HepG2 (cell line): ENCODE results near the gene DENND2A. TPM values are rescaled to one million over a fixed set of nuclear protein-coding genes. Genes with fewer than 3 reads are reported as not detected.
A peak's percentile ranks its signal among the peaks of the same experiment; 100 is the strongest.

Experiments used
- ARNTL ChIP-seq: sonication (generic); formaldehyde crosslinking; IDR thresholded peaks from 2 replicates; pipeline ENCODE4 v1.4.0; 2020; ENCODE audit warnings: mild to moderate bottlenecking, missing genetic modification reagents
- BHLHE40 ChIP-seq: IDR thresholded peaks from 2 replicates; pipeline ENCODE4 v1.6.1; 2011; ENCODE audit warnings: low read length, improper control_type of control experiment
- CTCF ChIP-seq: sonication (generic); formaldehyde crosslinking; IDR thresholded peaks from 2 replicates; pipeline ENCODE4 v1.5.0; 2020; ENCODE audit warnings: mild to moderate bottlenecking, missing genetic modification reagents, moderate library complexity
- HNF4G ChIP-seq, 2 experiments: sonication (generic) in 1 of 2; formaldehyde crosslinking in 1 of 2; IDR thresholded peaks; 2 replicates each; pipeline versions ENCODE4 v1.4.0 to v1.6.1; 2011 to 2020; ENCODE audit warnings: borderline replicate concordance in 2 of 2, low read depth in 2 of 2, mild to moderate bottlenecking in 2 of 2, low read length in 1 of 2, missing genetic modification reagents in 1 of 2, moderate library complexity in 1 of 2
- HOXA5 ChIP-seq: sonication (generic); formaldehyde crosslinking; IDR thresholded peaks from 2 replicates; pipeline ENCODE4 v1.4.0; 2020; ENCODE audit warnings: missing genetic modification reagents
- IKZF4 ChIP-seq: sonication (generic); formaldehyde crosslinking; IDR thresholded peaks from 2 replicates; pipeline ENCODE4 v1.5.1; 2020; ENCODE audit warnings: borderline replicate concordance, mild to moderate bottlenecking, low read depth, missing genetic modification reagents; ENCODE audit errors: not compliant biosample characterization
- MATR3 ChIP-seq: sonication (generic); formaldehyde crosslinking; IDR thresholded peaks from 2 replicates; pipeline ENCODE4 v1.4.0; 2020; ENCODE audit warnings: missing genetic modification reagents
- MEIS1 ChIP-seq: sonication (generic); formaldehyde crosslinking; IDR thresholded peaks from 2 replicates; pipeline ENCODE4 v1.9.0; 2021; ENCODE audit warnings: mild to moderate bottlenecking, missing genetic modification reagents, moderate library complexity, borderline replicate concordance
- NBN ChIP-seq: fragments of 450-650 bp; conservative IDR thresholded peaks from 2 replicates; pipeline ENCODE4 v1.6.1; 2017
- NCOA2 ChIP-seq: sonication (generic); formaldehyde crosslinking; IDR thresholded peaks from 2 replicates; pipeline ENCODE4 v1.8.0; 2022; ENCODE audit warnings: inconsistent platforms
- NCOA5 ChIP-seq: sonication (generic); formaldehyde crosslinking; IDR thresholded peaks from 2 replicates; pipeline ENCODE4 v1.4.0; 2020; ENCODE audit warnings: missing genetic modification reagents
- PHF21A ChIP-seq: sonication (generic); formaldehyde crosslinking; IDR thresholded peaks from 2 replicates; pipeline ENCODE4 v1.5.0; 2020; ENCODE audit warnings: mild to moderate bottlenecking, missing genetic modification reagents
- RELA ChIP-seq: sonication (generic); formaldehyde crosslinking; IDR thresholded peaks from 2 replicates; pipeline ENCODE4 v1.4.0; 2020; ENCODE audit warnings: missing genetic modification reagents
- RFXANK ChIP-seq: IDR thresholded peaks from 2 replicates; pipeline ENCODE4 v1.6.1; 2016
- RNF2 ChIP-seq: fragments of 450-650 bp; conservative IDR thresholded peaks from 2 replicates; pipeline ENCODE4 v1.6.1; 2016; ENCODE audit warnings: low read depth
- ZBTB14 ChIP-seq: sonication (generic); formaldehyde crosslinking; IDR thresholded peaks from 2 replicates; pipeline ENCODE4 v1.4.0; 2020; ENCODE audit warnings: missing genetic modification reagents
- ZBTB3 ChIP-seq: sonication (generic); formaldehyde crosslinking; IDR thresholded peaks from 2 replicates; pipeline ENCODE4 v1.4.0; 2020; ENCODE audit warnings: low read depth, mild to moderate bottlenecking, moderate library complexity, missing genetic modification reagents, borderline replicate concordance
- ZNF101 ChIP-seq: sonication (generic); formaldehyde crosslinking; IDR thresholded peaks from 2 replicates; pipeline ENCODE4 v1.4.0; 2020; ENCODE audit warnings: mild to moderate bottlenecking, low read depth, missing genetic modification reagents, borderline replicate concordance
- ZNF383 ChIP-seq: sonication (generic); formaldehyde crosslinking; IDR thresholded peaks from 2 replicates; pipeline ENCODE4 v1.4.0; 2020; ENCODE audit warnings: missing genetic modification reagents, mild to moderate bottlenecking, borderline replicate concordance
- ZNF543 ChIP-seq: sonication (generic); formaldehyde crosslinking; IDR thresholded peaks from 2 replicates; pipeline ENCODE4 v1.4.0; 2020; ENCODE audit warnings: mild to moderate bottlenecking, missing genetic modification reagents
- ZNF556 ChIP-seq: sonication (generic); formaldehyde crosslinking; IDR thresholded peaks from 2 replicates; pipeline ENCODE4 v1.4.0; 2020; ENCODE audit warnings: mild to moderate bottlenecking, missing genetic modification reagents, borderline replicate concordance
- ZNF607 ChIP-seq: sonication (generic); formaldehyde crosslinking; IDR thresholded peaks from 2 replicates; pipeline ENCODE4 v1.5.1; 2020; ENCODE audit warnings: missing genetic modification reagents, mild to moderate bottlenecking, borderline replicate concordance
- ZNF691 ChIP-seq: sonication (generic); formaldehyde crosslinking; IDR thresholded peaks from 2 replicates; pipeline ENCODE4 v1.4.0; 2020; ENCODE audit warnings: missing genetic modification reagents, low read depth, mild to moderate bottlenecking, borderline replicate concordance
- polyA plus RNA-seq, 8 experiments: library from polyadenylated mRNA; depleted of rRNA in 3 of 8; stranded (reverse) in 7 of 8; unstranded in 1 of 8; fragments of >200 nt; fragmentation: Illumina TruSeq in 4 of 8; extraction: Trizol in 4 of 8; gene quantifications; 2 replicates each; pipeline versions ENCODE4 v1.2.1 to v1.2.3, GENCODE V29; 2011 to 2016; ENCODE audit warnings: low read depth in 4 of 8, missing spikeins in 1 of 8, mixed read lengths in 1 of 8; ENCODE audit not compliant: insufficient read depth in 1 of 8
- total RNA-seq, 5 experiments: library from RNA; depleted of rRNA; stranded (reverse); fragments of >200 nt; fragmentation: Illumina TruSeq; extraction: Trizol; gene quantifications; 2 replicates each; pipeline ENCODE4 v1.2.3, GENCODE V29; 2016; ENCODE audit warnings: low read depth in 1 of 5
- TF ChIP-seq, protein P1 (sequence below): sonication (generic); formaldehyde crosslinking; IDR thresholded peaks from 2 replicates; pipeline ENCODE4 v1.4.0; 2020; ENCODE audit warnings: low read depth, mild to moderate bottlenecking, missing genetic modification reagents
- TF ChIP-seq, protein P2 (sequence below): sonication (generic); formaldehyde crosslinking; IDR thresholded peaks from 2 replicates; pipeline ENCODE4 v1.5.1; 2020; ENCODE audit warnings: mild to moderate bottlenecking, moderate library complexity, missing genetic modification reagents

Gene DENND2A
- total and polyA plus RNA-seq, 2 of the 13 experiments (the other 11 are each of a cell fraction or from before 2014, with no cell fraction given), result not detected

GRCh38 chr7:140544388-140544826, 96.2 kb downstream of the DENND2A start (continued):
- TF ChIP-seq ZNF101 (CRISPR knock-in tag) (no peak), RFXANK (CRISPR knock-in tag) (no peak), ZNF556 (CRISPR knock-in tag) (peak; percentile 58; the same call in 1 of the 2 replicates), ZNF607 (CRISPR knock-in tag) (no peak), NBN (no peak), NCOA2 (peak; percentile 19; the same call in 1 of the 2 replicates), MATR3 (CRISPR knock-in tag) (no peak), HOXA5 (CRISPR knock-in tag) (no peak), HNF4G (IDR thresholded peaks at IDR 0.05; ENCODE audit: borderline replicate concordance, low read depth, low read length) (peak; percentile 83), HNF4G (CRISPR knock-in tag; IDR thresholded peaks at IDR 0.05; ENCODE audit: borderline replicate concordance, low read depth) (peak; percentile 71; the same call in 1 of the 2 replicates), ZNF691 (0 out of 2 replicates have a peak, but pooled peaks have one; percentile 16), CTCF (CRISPR knock-in tag) (peak; percentile 39), PHF21A (CRISPR knock-in tag) (peak; percentile 68), ZNF383 (CRISPR knock-in tag) (no peak), NCOA5 (no peak), ZBTB3 (CRISPR knock-in tag) (no peak), ZBTB14 (CRISPR knock-in tag) (no peak), RNF2 (0 out of 2 replicates have a peak, but pooled peaks have one; percentile 48), RELA (CRISPR knock-in tag) (no peak), BHLHE40 (peak; percentile 84), IKZF4 (CRISPR knock-in tag) (no peak), ZNF543 (peak; percentile 57; the same call in 1 of the 2 replicates), ARNTL (CRISPR knock-in tag) (peak; percentile 89; the same call in 1 of the 2 replicates), MEIS1 (0 out of 2 replicates have a peak, but pooled peaks have one; percentile 67)
- TF ChIP-seq, protein P1, sequence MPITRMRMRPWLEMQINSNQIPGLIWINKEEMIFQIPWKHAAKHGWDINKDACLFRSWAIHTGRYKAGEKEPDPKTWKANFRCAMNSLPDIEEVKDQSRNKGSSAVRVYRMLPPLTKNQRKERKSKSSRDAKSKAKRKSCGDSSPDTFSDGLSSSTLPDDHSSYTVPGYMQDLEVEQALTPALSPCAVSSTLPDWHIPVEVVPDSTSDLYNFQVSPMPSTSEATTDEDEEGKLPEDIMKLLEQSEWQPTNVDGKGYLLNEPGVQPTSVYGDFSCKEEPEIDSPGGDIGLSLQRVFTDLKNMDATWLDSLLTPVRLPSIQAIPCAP, result no peak
- TF ChIP-seq, protein P2, sequence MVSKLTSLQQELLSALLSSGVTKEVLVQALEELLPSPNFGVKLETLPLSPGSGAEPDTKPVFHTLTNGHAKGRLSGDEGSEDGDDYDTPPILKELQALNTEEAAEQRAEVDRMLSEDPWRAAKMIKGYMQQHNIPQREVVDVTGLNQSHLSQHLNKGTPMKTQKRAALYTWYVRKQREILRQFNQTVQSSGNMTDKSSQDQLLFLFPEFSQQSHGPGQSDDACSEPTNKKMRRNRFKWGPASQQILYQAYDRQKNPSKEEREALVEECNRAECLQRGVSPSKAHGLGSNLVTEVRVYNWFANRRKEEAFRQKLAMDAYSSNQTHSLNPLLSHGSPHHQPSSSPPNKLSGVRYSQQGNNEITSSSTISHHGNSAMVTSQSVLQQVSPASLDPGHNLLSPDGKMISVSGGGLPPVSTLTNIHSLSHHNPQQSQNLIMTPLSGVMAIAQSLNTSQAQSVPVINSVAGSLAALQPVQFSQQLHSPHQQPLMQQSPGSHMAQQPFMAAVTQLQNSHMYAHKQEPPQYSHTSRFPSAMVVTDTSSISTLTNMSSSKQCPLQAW, result peak; percentile 42; the same call in 1 of the 2 replicates
